H1 (cell line): ENCODE data around the gene COX5A. TPM values are rescaled to one million over a fixed set of nuclear protein-coding genes. Genes with fewer than 3 reads are reported as not detected.

Source experiments
- CTCF ChIA-PET: fragments of 300-600 bp; sonication (Branson Sonifier 250); formaldehyde crosslinking; loops from one replicate; lab custom pipeline; 2021; ENCODE audit not compliant: partially characterized antibody; lab: Charles Lee
- POLR2A ChIA-PET: fragments of 300-600 bp; sonication (Branson Sonifier 250); formaldehyde crosslinking; loops from one replicate; lab custom pipeline; 2021; ENCODE audit warnings: inconsistent platforms; ENCODE audit not compliant: partially characterized antibody; lab: Charles Lee
- DNase-seq, 2 experiments: peaks; one replicate each; pipeline versions ENCODE4 v3.0.0 to v3.0.0-alpha.2; 2010 to 2022; ENCODE audit warnings: low spot score in 2 of 2, low read depth in 1 of 2, mixed read lengths in 1 of 2
- FAIRE-seq: peaks from 2 replicates; lab custom pipeline; 2011; peaks lifted over from hg19 to GRCh38; lab: Jason Lieb, UNC
- H2AFZ ChIP-seq: 2 replicates; pipeline ENCODE4 v1.8.1; 2012; ENCODE audit warnings: low read length, inconsistent platforms
- H2AK5ac ChIP-seq: 2 replicates; pipeline ENCODE4 v1.6.1; 2013; ENCODE audit warnings: low read depth, low read length
- H2BK120ac ChIP-seq: replicated peaks from 2 replicates; pipeline ENCODE3; 2013; ENCODE audit warnings: low read depth, low read length, inconsistent platforms
- H2BK12ac ChIP-seq: 2 replicates; pipeline ENCODE4 v1.6.1; 2013; ENCODE audit warnings: low read depth, low read length
- H2BK15ac ChIP-seq: 2 replicates; pipeline ENCODE4 v1.6.1; 2013; ENCODE audit warnings: low read length
- H2BK20ac ChIP-seq: 2 replicates; pipeline ENCODE4 v1.6.1; 2013; ENCODE audit warnings: low read length
- H2BK5ac ChIP-seq: 2 replicates; pipeline ENCODE4 v1.6.1; 2013; ENCODE audit warnings: low read depth, low read length
- H3K14ac ChIP-seq: 2 replicates; pipeline ENCODE4 v1.6.1; 2013; ENCODE audit warnings: inconsistent platforms; ENCODE audit not compliant: insufficient read length
- H3K18ac ChIP-seq: 2 replicates; pipeline ENCODE4 v1.6.1; 2013; ENCODE audit warnings: low read length; ENCODE audit errors: extremely low read depth
- H3K23ac ChIP-seq: 2 replicates; pipeline ENCODE4 v1.6.1; 2013; ENCODE audit warnings: inconsistent platforms; ENCODE audit not compliant: insufficient read length
- H3K23me2 ChIP-seq: 2 replicates; pipeline ENCODE4 v1.6.1; 2013; ENCODE audit warnings: low read depth, low read length
- H3K27ac ChIP-seq: 2 replicates; pipeline ENCODE4 v1.6.1; 2011; ENCODE audit warnings: low read depth, low read length, inconsistent platforms
- H3K27me3 ChIP-seq, 4 experiments: replicated peaks in 1 of 4; 1 replicate in 1 of 4; 2 replicates in 3 of 4; pipeline versions ENCODE4 v1.6.1 to v1.8.1; 2011 to 2013; ENCODE audit warnings: low read length in 3 of 4, mild to moderate bottlenecking in 3 of 4, inconsistent platforms in 2 of 4, mixed read lengths in 2 of 4, moderate library complexity in 1 of 4; ENCODE audit not compliant: control insufficient read depth in 3 of 4, insufficient read depth in 3 of 4; ENCODE audit errors: extremely low read depth in 1 of 4
- H3K36me3 ChIP-seq, 4 experiments: 2 replicates each; pipeline versions ENCODE4 v1.6.1 to v1.8.1; 2011 to 2013; ENCODE audit warnings: mild to moderate bottlenecking in 4 of 4, low read length in 3 of 4, moderate library complexity in 2 of 4, control low read depth in 1 of 4, inconsistent platforms in 1 of 4; ENCODE audit not compliant: insufficient read depth in 4 of 4, control insufficient read depth in 2 of 4
- H3K4ac ChIP-seq: replicated peaks from 2 replicates; pipeline ENCODE3; 2013; ENCODE audit warnings: low read length, low read depth, mixed read lengths, inconsistent platforms; ENCODE audit not compliant: insufficient read length
- H3K4me1 ChIP-seq, 4 experiments: replicated peaks in 1 of 4; 1 replicate in 1 of 4; 2 replicates in 3 of 4; pipeline versions ENCODE4 v1.6.1 to v1.8.1; 2011 to 2013; ENCODE audit warnings: low read length in 3 of 4, inconsistent platforms in 2 of 4, mixed read lengths in 1 of 4; ENCODE audit not compliant: insufficient read depth in 4 of 4, control insufficient read depth in 3 of 4
- H3K4me2 ChIP-seq, 2 experiments: 2 replicates each; pipeline versions ENCODE4 v1.6.1 to v1.8.1; 2011 to 2013; ENCODE audit warnings: low read depth in 2 of 2, low read length in 2 of 2, control low read depth in 1 of 2, inconsistent platforms in 1 of 2, mild to moderate bottlenecking in 1 of 2; ENCODE audit not compliant: insufficient read depth in 1 of 2
- H3K4me3 ChIP-seq, 4 experiments: fragments of 200-600, 300-600 bp in 1 of 4; sonication (generic), shearing (Covaris generic), sonication (Bioruptor Twin) in 1 of 4; 2 replicates each; pipeline versions ENCODE4 v1.5.1 to v1.8.1; 2011 to 2016; ENCODE audit warnings: low read length in 4 of 4, low read depth in 3 of 4, control low read depth in 2 of 4, inconsistent platforms in 2 of 4, mild to moderate bottlenecking in 2 of 4, mixed read lengths in 1 of 4, moderate library complexity in 1 of 4; ENCODE audit not compliant: insufficient read depth in 2 of 4; ENCODE audit errors: extremely low read depth in 1 of 4
- H3K56ac ChIP-seq: replicated peaks from 2 replicates; pipeline ENCODE3; 2013; ENCODE audit warnings: low read depth, mild to moderate bottlenecking, mixed read lengths, low read length, inconsistent platforms; ENCODE audit not compliant: insufficient read length
- H3K79me1 ChIP-seq: 2 replicates; pipeline ENCODE4 v1.6.1; 2013; ENCODE audit warnings: low read depth, low read length, control low read depth
- H3K79me2 ChIP-seq, 2 experiments: 2 replicates each; pipeline versions ENCODE4 v1.6.1 to v1.8.1; 2012 to 2013; ENCODE audit warnings: low read length in 2 of 2, mild to moderate bottlenecking in 2 of 2, inconsistent platforms in 1 of 2; ENCODE audit not compliant: insufficient read depth in 2 of 2, control insufficient read depth in 1 of 2
- H3K9ac ChIP-seq, 4 experiments: replicated peaks in 1 of 4; 1 replicate in 1 of 4; 2 replicates in 3 of 4; pipeline versions ENCODE4 v1.6.1 to v1.8.1; 2011 to 2013; ENCODE audit warnings: low read depth in 3 of 4, low read length in 3 of 4, control low read depth in 2 of 4, mild to moderate bottlenecking in 2 of 4, moderate library complexity in 2 of 4, inconsistent platforms in 1 of 4; ENCODE audit errors: extremely low read depth in 1 of 4
- H3K9me3 ChIP-seq, 2 experiments: 2 replicates each; pipeline versions ENCODE4 v1.6.1 to v1.8.1; 2012 to 2013; ENCODE audit warnings: mild to moderate bottlenecking in 2 of 2, moderate library complexity in 2 of 2, control low read depth in 1 of 2, inconsistent platforms in 1 of 2, low read depth in 1 of 2, low read length in 1 of 2, mixed read lengths in 1 of 2; ENCODE audit not compliant: insufficient read depth in 2 of 2
- H4K20me1 ChIP-seq, 2 experiments: replicated peaks in 1 of 2; 2 replicates each; pipeline versions ENCODE3 to v1.8.1; 2011 to 2013; ENCODE audit warnings: inconsistent platforms in 2 of 2, low read length in 2 of 2, mild to moderate bottlenecking in 1 of 2; ENCODE audit not compliant: insufficient read depth in 2 of 2, control insufficient read depth in 1 of 2
- H4K5ac ChIP-seq: 2 replicates; pipeline ENCODE4 v1.6.1; 2013; ENCODE audit warnings: low read length, low read depth, mixed read lengths, inconsistent platforms; ENCODE audit not compliant: insufficient read length
- H4K8ac ChIP-seq: 2 replicates; pipeline ENCODE4 v1.8.0; 2013; ENCODE audit warnings: mild to moderate bottlenecking, moderate library complexity, low read length, inconsistent platforms; ENCODE audit not compliant: insufficient read depth; ENCODE audit errors: extremely low read depth
- H4K91ac ChIP-seq: replicated peaks from 2 replicates; pipeline ENCODE3; 2013; ENCODE audit warnings: low read length, mixed read lengths, inconsistent platforms; ENCODE audit not compliant: insufficient read length
- ATF2 ChIP-seq: IDR thresholded peaks from 2 replicates; pipeline ENCODE4 v1.6.1; 2012; ENCODE audit warnings: low read length, inconsistent platforms
- CREB1 ChIP-seq: IDR thresholded peaks from 2 replicates; pipeline ENCODE4 v1.6.1; 2012; ENCODE audit warnings: inconsistent platforms
- KDM1A ChIP-seq: fragments of 200-600, 300-600 bp; sonication (generic); IDR thresholded peaks from 2 replicates; pipeline ENCODE4 v1.7.1; 2016; ENCODE audit warnings: mild to moderate bottlenecking, low read length, borderline replicate concordance
- POU5F1 ChIP-seq: IDR thresholded peaks from 2 replicates; pipeline ENCODE4 v1.6.1; 2011; ENCODE audit warnings: low read depth, mild to moderate bottlenecking, low read length, moderate library complexity
- SIN3A ChIP-seq, 2 experiments: IDR thresholded peaks in 1 of 2; conservative IDR thresholded peaks in 1 of 2; 2 replicates each; pipeline ENCODE4 v1.6.1; 2011 to 2012; ENCODE audit warnings: low read length in 2 of 2, improper control_type of control experiment in 1 of 2, low read depth in 1 of 2, mild to moderate bottlenecking in 1 of 2
- SIRT6 ChIP-seq: IDR thresholded peaks from one replicate; pipeline ENCODE4 v1.7.1; 2012; ENCODE audit warnings: low read length, inconsistent platforms
- SP2 ChIP-seq: IDR thresholded peaks from 2 replicates; pipeline ENCODE4 v1.6.1; 2012; ENCODE audit warnings: mild to moderate bottlenecking, low read length, inconsistent platforms
- SRF ChIP-seq: IDR thresholded peaks from 2 replicates; pipeline ENCODE4 v1.6.1; 2011; ENCODE audit warnings: mild to moderate bottlenecking, low read depth, low read length, moderate library complexity
- TEAD4 ChIP-seq: IDR thresholded peaks from 2 replicates; pipeline ENCODE4 v1.6.1; 2012; ENCODE audit warnings: low read depth, low read length, inconsistent platforms, mixed read lengths
- YY1 ChIP-seq: IDR thresholded peaks from 2 replicates; pipeline ENCODE4 v1.6.1; 2011; ENCODE audit warnings: low read depth, mild to moderate bottlenecking, low read length
- WGBS, 2 experiments: shearing (Covaris generic) in 1 of 2; methylation state at CpG; one replicate each; pipeline versions ENCODE4 v1.1.6 to v1.1.7; 2013 to 2015; ENCODE audit warnings: low lambda C conversion rate in 2 of 2, mixed read lengths in 2 of 2, inconsistent platforms in 1 of 2, low coverage in 1 of 2, missing lambda C conversion rate in 1 of 2; ENCODE audit not compliant: insufficient replicate concordance in 2 of 2, insufficient coverage in 1 of 2, insufficient read length in 1 of 2; ENCODE audit errors: extremely low coverage in 1 of 2, missing lambda C conversion rate in 1 of 2; 5-methylcytosine and 5-hydroxymethylcytosine counted together
- polyA plus RNA-seq, 7 experiments: library from polyadenylated mRNA; depleted of rRNA in 3 of 7; stranded (reverse) in 5 of 7; unstranded in 2 of 7; fragments of >200 nt in 5 of 7; fragments of 200-250 nt in 2 of 7; gene quantifications; 1 replicate in 5 of 7; 2 replicates in 1 of 7; 4 replicates in 1 of 7; pipeline versions ENCODE4 v1.2.1 to v1.2.3, GENCODE V29; 2011 to 2013; ENCODE audit warnings: missing spikeins in 2 of 7, mixed read lengths in 2 of 7
- total RNA-seq: library from RNA; stranded (reverse); fragmentation: NEBNext Ultra II Directional; extraction: Animal tissue kit (Norgen Biotek cat#: 25700); gene quantifications from 2 replicates; pipeline ENCODE4 v1.2.1, GENCODE V29; 2021

Gene COX5A
- total and polyA plus RNA-seq, 2 of the 8 experiments (the other 6 are each of a cell fraction or from before 2014, with no cell fraction given) = 270 to 367 TPM

- H3K4me3 ChIP-seq = peak overlapping the region; percentile 41 to 77 (median 69); a peak in 7 of 8 replicates
- H3K56ac ChIP-seq = no peak overlapping the region
- H2AFZ ChIP-seq = no peak overlapping the region
- H3K79me2 ChIP-seq = peaks cover 0 to 19% of the 10 kb centered on the region in 2 experiments; a peak in 2 of 4 replicates
- FAIRE-seq = no peak
- no peak overlapping the region for H2BK12ac ChIP-seq
- H2BK5ac ChIP-seq = no peak overlapping the region
- no peak overlapping the region for H2AK5ac ChIP-seq
- TF ChIP-seq SIN3A (conservative IDR thresholded peaks at IDR 0.05 in 1 of 2, IDR thresholded peaks at IDR 0.05 in 1 of 2; ENCODE audit: low read depth in 1 of 2, low read length in 2 of 2) = no peak
- TF ChIP-seq POU5F1 = no peak
- TF ChIP-seq KDM1A = no peak
- no peak for TF ChIP-seq YY1
- no peak for TF ChIP-seq SRF
- no peak for TF ChIP-seq ATF2
- TF ChIP-seq CREB1 = no peak
- no peak for TF ChIP-seq TEAD4
- no peak for TF ChIP-seq SIRT6
- no peak for TF ChIP-seq SP2
- CTCF ChIA-PET = interaction anchor here (0.9 to 2.7 kb wide), 16 partner anchors 9 to 229 kb away, joined by 3 to 10 read pairs (median 4); partner anchors contain the start of genes CYP1A1 and SCAMP5
- no peak overlapping the region for H4K8ac ChIP-seq
- peaks cover 0 to 4% of the 10 kb centered on the region in 2 experiments for H4K20me1 ChIP-seq
- H3K14ac ChIP-seq = no peak overlapping the region
- H3K4me2 ChIP-seq = peak overlapping the region; percentile 95 to 98
- 0 out of 2 replicates have a peak, but pooled peaks cover 2% of the 10 kb centered on the region for H3K79me1 ChIP-seq
- no peak overlapping the region for H3K27ac ChIP-seq
- H3K4me1 ChIP-seq = peaks cover 2 to 30% (median 17%) of the 10 kb centered on the region in 4 experiments
- POLR2A ChIA-PET = interaction anchor here (0.9 to 2.5 kb wide), 6 partner anchors 21 to 112 kb away, joined by 3 to 9 read pairs (median 4); partner anchors contain the start of genes FAM219B, PPCDC and ULK3
- WGBS, 2 experiments = 79% methylated on average over 8 of the region's 8 CpGs; no CpG with 5 or more reads in 1 of the 2 experiments
- no peak for DNase-seq
- peak overlapping the region; percentile 61; the same call in 1 of the 2 replicates for H2BK15ac ChIP-seq
- H3K4ac ChIP-seq = peak overlapping the region; percentile 22
- H4K91ac ChIP-seq = no peak overlapping the region
- H3K18ac ChIP-seq = peak overlapping the region; percentile 2; the same call in 1 of the 2 replicates
- no peak overlapping the region for H2BK120ac ChIP-seq
- no peaks in the 10 kb centered on the region for H3K36me3 ChIP-seq
- peak overlapping the region in 1 of 4 experiments; percentile 14; a peak in 1 of 7 replicates for H3K9ac ChIP-seq
- H4K5ac ChIP-seq = no peak overlapping the region
- H3K9me3 ChIP-seq = no peaks in the 10 kb centered on the region
- no peak overlapping the region for H3K23ac ChIP-seq
- H3K23me2 ChIP-seq = peaks cover 38% of the 10 kb centered on the region
- peaks cover 5 to 33% (median 32%) of the 10 kb centered on the region in 4 experiments for H3K27me3 ChIP-seq
- H2BK20ac ChIP-seq = no peak overlapping the region
Observed at GRCh38 chr15:74955017-74955416, 17.1 kb upstream of the COX5A start.
